ENCODE measurements around the gene SMIM32.

DNA sequence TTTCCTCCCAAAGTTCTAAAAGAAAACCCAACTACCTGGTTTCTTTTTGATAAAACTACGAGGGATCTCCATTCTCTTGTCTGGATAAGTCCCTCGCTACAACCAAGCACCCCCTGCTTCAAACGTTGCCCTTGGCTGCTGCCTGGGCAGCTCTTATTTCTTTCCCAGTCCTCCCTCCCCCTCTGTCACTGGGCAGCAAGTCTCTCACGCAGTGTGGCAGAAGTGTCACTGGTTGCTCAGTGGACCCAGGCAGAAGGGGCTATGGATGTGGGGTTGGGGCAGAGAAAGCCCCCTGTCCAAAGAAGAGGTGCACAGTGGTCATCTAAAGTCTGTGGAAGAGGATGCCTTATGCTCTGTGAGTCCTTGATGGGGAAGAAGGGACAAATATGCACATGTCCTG, 7.2 kb upstream of the SMIM32 start:
- TF ChIP-seq SP1 (IDR thresholded peaks at IDR 0.05) (no peak), RXRA (IDR thresholded peaks at IDR 0.05) (no peak), EGR1 (IDR thresholded peaks at IDR 0.05; ENCODE audit: low read depth in 2 of 2) (no peak), TAF1 (conservative IDR thresholded peaks at IDR 0.05) (no peak), HNF4A (conservative IDR thresholded peaks at IDR 0.05) (no peak)
- TF ChIP-seq, protein P1, sequence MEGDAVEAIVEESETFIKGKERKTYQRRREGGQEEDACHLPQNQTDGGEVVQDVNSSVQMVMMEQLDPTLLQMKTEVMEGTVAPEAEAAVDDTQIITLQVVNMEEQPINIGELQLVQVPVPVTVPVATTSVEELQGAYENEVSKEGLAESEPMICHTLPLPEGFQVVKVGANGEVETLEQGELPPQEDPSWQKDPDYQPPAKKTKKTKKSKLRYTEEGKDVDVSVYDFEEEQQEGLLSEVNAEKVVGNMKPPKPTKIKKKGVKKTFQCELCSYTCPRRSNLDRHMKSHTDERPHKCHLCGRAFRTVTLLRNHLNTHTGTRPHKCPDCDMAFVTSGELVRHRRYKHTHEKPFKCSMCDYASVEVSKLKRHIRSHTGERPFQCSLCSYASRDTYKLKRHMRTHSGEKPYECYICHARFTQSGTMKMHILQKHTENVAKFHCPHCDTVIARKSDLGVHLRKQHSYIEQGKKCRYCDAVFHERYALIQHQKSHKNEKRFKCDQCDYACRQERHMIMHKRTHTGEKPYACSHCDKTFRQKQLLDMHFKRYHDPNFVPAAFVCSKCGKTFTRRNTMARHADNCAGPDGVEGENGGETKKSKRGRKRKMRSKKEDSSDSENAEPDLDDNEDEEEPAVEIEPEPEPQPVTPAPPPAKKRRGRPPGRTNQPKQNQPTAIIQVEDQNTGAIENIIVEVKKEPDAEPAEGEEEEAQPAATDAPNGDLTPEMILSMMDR (IDR thresholded peaks at IDR 0.05; ENCODE audit: low read depth, low read length, missing input control): no peak
- TF ChIP-seq, protein P2, sequence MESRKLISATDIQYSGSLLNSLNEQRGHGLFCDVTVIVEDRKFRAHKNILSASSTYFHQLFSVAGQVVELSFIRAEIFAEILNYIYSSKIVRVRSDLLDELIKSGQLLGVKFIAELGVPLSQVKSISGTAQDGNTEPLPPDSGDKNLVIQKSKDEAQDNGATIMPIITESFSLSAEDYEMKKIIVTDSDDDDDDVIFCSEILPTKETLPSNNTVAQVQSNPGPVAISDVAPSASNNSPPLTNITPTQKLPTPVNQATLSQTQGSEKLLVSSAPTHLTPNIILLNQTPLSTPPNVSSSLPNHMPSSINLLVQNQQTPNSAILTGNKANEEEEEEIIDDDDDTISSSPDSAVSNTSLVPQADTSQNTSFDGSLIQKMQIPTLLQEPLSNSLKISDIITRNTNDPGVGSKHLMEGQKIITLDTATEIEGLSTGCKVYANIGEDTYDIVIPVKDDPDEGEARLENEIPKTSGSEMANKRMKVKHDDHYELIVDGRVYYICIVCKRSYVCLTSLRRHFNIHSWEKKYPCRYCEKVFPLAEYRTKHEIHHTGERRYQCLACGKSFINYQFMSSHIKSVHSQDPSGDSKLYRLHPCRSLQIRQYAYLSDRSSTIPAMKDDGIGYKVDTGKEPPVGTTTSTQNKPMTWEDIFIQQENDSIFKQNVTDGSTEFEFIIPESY (IDR thresholded peaks at IDR 0.05): no peak
- TF ChIP-seq, protein P3, sequence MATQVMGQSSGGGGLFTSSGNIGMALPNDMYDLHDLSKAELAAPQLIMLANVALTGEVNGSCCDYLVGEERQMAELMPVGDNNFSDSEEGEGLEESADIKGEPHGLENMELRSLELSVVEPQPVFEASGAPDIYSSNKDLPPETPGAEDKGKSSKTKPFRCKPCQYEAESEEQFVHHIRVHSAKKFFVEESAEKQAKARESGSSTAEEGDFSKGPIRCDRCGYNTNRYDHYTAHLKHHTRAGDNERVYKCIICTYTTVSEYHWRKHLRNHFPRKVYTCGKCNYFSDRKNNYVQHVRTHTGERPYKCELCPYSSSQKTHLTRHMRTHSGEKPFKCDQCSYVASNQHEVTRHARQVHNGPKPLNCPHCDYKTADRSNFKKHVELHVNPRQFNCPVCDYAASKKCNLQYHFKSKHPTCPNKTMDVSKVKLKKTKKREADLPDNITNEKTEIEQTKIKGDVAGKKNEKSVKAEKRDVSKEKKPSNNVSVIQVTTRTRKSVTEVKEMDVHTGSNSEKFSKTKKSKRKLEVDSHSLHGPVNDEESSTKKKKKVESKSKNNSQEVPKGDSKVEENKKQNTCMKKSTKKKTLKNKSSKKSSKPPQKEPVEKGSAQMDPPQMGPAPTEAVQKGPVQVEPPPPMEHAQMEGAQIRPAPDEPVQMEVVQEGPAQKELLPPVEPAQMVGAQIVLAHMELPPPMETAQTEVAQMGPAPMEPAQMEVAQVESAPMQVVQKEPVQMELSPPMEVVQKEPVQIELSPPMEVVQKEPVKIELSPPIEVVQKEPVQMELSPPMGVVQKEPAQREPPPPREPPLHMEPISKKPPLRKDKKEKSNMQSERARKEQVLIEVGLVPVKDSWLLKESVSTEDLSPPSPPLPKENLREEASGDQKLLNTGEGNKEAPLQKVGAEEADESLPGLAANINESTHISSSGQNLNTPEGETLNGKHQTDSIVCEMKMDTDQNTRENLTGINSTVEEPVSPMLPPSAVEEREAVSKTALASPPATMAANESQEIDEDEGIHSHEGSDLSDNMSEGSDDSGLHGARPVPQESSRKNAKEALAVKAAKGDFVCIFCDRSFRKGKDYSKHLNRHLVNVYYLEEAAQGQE (IDR thresholded peaks at IDR 0.05): no peak
